ENCODE results near the gene TNFRSF13B. TPM values are rescaled to one million over a fixed set of nuclear protein-coding genes. Genes with fewer than 3 reads are reported as not detected.

Gene TNFRSF13B
- total and polyA plus RNA-seq, 2 experiments from 2014 or later = 0.24 TPM; not detected in 1

DNA sequence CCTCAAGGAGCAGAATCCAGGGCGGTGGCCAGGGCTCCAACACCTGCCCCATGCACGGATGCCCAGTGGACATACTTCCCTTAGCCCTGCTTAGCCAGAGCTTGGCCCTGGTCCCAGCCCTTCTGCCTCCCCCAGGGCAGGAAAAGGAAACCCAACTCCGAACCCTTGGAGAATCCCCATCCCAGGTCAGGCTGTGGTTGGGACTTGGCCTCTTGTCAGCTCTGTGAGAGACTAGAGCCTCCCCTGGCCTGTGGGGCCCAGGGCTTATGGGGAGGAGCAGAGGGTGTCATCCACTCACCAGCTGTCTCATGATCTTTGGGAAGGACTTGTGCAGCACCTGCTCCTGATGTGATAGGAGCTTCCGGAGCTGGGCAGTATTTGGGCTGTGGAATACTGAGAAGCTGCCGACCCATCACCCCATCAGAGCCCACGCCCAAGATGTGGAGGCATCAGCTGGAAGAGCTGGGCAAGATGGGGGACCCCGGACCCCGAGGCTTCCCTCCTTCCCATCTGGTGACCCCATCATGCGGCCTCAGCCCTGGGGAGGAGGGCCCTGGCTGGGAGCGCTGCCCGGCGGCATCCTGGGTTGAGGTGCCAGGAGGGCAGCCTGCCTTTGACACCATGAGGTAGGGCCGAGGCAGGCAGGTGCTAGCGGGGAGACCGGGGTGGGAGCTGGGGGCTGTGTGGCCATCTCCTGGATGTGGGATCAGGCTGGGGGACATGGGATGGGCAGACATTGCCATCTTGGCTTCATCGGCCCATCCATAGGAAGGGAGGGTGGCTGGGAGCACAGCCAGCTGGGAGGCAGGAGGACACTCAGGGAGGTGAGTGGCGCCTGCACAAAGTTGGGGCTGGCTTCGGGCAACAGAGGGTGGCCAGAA, 45.1 kb downstream of the TNFRSF13B start:
- H3K4me3 ChIP-seq = no peak overlapping the region
- DNase-seq (ENCODE audit: low spot score) = no peak
- no peaks in the 10 kb centered on the region for H3K36me3 ChIP-seq (ENCODE audit: insufficient read depth)
- no peaks in the 10 kb centered on the region for H3K27me3 ChIP-seq (ENCODE audit: insufficient read depth)
- Mint-ChIP-seq H3K4me3 (no peak overlapping the region), H3K4me1 (no peaks in the 10 kb centered on the region), H3K9me3 (peaks cover 2% of the 10 kb centered on the region; the same call in 1 of the 3 replicates), H3K27me3 (ENCODE audit: insufficient read depth, low read depth, poor library complexity) (peaks cover 3% of the 10 kb centered on the region), H3K36me3 (ENCODE audit: low read depth) (no peaks in the 10 kb centered on the region), H3K27ac (no peak overlapping the region)
- no peak overlapping the region for H3K4me2 ChIP-seq
- no peaks in the 10 kb centered on the region for H4K20me1 ChIP-seq (replicated peaks; ENCODE audit: insufficient read depth)
- no peak for ATAC-seq
- no peaks in the 10 kb centered on the region for H3F3A ChIP-seq (replicated peaks; ENCODE audit: low read depth)
- H2AFZ ChIP-seq = no peak overlapping the region
- H3K4me1 ChIP-seq (ENCODE audit: insufficient read depth) = no peaks in the 10 kb centered on the region
- no peak overlapping the region for H3K27ac ChIP-seq (ENCODE audit: low read depth)
- no peak for TF ChIP-seq EZH2 (IDR thresholded peaks at IDR 0.05; ENCODE audit: low read depth, unreplicated experiment)
- TF ChIP-seq, protein P1, sequence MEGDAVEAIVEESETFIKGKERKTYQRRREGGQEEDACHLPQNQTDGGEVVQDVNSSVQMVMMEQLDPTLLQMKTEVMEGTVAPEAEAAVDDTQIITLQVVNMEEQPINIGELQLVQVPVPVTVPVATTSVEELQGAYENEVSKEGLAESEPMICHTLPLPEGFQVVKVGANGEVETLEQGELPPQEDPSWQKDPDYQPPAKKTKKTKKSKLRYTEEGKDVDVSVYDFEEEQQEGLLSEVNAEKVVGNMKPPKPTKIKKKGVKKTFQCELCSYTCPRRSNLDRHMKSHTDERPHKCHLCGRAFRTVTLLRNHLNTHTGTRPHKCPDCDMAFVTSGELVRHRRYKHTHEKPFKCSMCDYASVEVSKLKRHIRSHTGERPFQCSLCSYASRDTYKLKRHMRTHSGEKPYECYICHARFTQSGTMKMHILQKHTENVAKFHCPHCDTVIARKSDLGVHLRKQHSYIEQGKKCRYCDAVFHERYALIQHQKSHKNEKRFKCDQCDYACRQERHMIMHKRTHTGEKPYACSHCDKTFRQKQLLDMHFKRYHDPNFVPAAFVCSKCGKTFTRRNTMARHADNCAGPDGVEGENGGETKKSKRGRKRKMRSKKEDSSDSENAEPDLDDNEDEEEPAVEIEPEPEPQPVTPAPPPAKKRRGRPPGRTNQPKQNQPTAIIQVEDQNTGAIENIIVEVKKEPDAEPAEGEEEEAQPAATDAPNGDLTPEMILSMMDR (conservative IDR thresholded peaks at IDR 0.05; ENCODE audit: low read depth in 2 of 2) = no peak
- TF ChIP-seq STAT1 (IDR thresholded peaks at IDR 0.05; ENCODE audit: unreplicated experiment) = no peak
- TF ChIP-seq NANOG (IDR thresholded peaks at IDR 0.05; ENCODE audit: borderline replicate concordance) = no peak
- no peak for TF ChIP-seq JUNB (IDR thresholded peaks at IDR 0.05; ENCODE audit: unreplicated experiment)
- no peak for TF ChIP-seq ZNF331 (CRISPR knock-in tag; IDR thresholded peaks at IDR 0.05; ENCODE audit: low read depth)
- TF ChIP-seq POLR2AphosphoS5 (IDR thresholded peaks at IDR 0.05; ENCODE audit: low read depth) = no peak
- TF ChIP-seq EZH2phosphoT487 (IDR thresholded peaks at IDR 0.05; ENCODE audit: unreplicated experiment) = no peak
- TF ChIP-seq, protein P2, sequence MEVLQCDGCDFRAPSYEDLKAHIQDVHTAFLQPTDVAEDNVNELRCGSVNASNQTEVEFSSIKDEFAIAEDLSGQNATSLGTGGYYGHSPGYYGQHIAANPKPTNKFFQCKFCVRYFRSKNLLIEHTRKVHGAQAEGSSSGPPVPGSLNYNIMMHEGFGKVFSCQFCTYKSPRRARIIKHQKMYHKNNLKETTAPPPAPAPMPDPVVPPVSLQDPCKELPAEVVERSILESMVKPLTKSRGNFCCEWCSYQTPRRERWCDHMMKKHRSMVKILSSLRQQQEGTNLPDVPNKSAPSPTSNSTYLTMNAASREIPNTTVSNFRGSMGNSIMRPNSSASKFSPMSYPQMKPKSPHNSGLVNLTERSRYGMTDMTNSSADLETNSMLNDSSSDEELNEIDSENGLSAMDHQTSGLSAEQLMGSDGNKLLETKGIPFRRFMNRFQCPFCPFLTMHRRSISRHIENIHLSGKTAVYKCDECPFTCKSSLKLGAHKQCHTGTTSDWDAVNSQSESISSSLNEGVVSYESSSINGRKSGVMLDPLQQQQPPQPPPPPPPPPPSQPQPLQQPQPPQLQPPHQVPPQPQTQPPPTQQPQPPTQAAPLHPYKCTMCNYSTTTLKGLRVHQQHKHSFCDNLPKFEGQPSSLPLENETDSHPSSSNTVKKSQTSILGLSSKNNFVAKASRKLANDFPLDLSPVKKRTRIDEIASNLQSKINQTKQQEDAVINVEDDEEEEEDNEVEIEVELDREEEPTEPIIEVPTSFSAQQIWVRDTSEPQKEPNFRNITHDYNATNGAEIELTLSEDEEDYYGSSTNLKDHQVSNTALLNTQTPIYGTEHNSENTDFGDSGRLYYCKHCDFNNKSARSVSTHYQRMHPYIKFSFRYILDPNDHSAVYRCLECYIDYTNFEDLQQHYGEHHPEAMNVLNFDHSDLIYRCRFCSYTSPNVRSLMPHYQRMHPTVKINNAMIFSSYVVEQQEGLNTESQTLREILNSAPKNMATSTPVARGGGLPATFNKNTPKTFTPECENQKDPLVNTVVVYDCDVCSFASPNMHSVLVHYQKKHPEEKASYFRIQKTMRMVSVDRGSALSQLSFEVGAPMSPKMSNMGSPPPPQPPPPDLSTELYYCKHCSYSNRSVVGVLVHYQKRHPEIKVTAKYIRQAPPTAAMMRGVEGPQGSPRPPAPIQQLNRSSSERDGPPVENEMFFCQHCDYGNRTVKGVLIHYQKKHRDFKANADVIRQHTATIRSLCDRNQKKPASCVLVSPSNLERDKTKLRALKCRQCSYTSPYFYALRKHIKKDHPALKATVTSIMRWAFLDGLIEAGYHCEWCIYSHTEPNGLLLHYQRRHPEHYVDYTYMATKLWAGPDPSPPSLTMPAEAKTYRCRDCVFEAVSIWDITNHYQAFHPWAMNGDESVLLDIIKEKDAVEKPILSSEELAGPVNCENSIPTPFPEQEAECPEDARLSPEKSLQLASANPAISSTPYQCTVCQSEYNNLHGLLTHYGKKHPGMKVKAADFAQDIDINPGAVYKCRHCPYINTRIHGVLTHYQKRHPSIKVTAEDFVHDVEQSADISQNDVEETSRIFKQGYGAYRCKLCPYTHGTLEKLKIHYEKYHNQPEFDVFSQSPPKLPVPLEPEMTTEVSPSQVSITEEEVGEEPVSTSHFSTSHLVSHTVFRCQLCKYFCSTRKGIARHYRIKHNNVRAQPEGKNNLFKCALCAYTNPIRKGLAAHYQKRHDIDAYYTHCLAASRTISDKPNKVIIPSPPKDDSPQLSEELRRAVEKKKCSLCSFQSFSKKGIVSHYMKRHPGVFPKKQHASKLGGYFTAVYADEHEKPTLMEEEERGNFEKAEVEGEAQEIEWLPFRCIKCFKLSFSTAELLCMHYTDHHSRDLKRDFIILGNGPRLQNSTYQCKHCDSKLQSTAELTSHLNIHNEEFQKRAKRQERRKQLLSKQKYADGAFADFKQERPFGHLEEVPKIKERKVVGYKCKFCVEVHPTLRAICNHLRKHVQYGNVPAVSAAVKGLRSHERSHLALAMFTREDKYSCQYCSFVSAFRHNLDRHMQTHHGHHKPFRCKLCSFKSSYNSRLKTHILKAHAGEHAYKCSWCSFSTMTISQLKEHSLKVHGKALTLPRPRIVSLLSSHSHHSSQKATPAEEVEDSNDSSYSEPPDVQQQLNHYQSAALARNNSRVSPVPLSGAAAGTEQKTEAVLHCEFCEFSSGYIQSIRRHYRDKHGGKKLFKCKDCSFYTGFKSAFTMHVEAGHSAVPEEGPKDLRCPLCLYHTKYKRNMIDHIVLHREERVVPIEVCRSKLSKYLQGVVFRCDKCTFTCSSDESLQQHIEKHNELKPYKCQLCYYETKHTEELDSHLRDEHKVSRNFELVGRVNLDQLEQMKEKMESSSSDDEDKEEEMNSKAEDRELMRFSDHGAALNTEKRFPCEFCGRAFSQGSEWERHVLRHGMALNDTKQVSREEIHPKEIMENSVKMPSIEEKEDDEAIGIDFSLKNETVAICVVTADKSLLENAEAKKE (CRISPR knock-in tag; IDR thresholded peaks at IDR 0.05) = no peak
- TF ChIP-seq, protein P3, sequence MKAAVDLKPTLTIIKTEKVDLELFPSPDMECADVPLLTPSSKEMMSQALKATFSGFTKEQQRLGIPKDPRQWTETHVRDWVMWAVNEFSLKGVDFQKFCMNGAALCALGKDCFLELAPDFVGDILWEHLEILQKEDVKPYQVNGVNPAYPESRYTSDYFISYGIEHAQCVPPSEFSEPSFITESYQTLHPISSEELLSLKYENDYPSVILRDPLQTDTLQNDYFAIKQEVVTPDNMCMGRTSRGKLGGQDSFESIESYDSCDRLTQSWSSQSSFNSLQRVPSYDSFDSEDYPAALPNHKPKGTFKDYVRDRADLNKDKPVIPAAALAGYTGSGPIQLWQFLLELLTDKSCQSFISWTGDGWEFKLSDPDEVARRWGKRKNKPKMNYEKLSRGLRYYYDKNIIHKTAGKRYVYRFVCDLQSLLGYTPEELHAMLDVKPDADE (IDR thresholded peaks at IDR 0.05) = no peak
- TF ChIP-seq, protein P4, sequence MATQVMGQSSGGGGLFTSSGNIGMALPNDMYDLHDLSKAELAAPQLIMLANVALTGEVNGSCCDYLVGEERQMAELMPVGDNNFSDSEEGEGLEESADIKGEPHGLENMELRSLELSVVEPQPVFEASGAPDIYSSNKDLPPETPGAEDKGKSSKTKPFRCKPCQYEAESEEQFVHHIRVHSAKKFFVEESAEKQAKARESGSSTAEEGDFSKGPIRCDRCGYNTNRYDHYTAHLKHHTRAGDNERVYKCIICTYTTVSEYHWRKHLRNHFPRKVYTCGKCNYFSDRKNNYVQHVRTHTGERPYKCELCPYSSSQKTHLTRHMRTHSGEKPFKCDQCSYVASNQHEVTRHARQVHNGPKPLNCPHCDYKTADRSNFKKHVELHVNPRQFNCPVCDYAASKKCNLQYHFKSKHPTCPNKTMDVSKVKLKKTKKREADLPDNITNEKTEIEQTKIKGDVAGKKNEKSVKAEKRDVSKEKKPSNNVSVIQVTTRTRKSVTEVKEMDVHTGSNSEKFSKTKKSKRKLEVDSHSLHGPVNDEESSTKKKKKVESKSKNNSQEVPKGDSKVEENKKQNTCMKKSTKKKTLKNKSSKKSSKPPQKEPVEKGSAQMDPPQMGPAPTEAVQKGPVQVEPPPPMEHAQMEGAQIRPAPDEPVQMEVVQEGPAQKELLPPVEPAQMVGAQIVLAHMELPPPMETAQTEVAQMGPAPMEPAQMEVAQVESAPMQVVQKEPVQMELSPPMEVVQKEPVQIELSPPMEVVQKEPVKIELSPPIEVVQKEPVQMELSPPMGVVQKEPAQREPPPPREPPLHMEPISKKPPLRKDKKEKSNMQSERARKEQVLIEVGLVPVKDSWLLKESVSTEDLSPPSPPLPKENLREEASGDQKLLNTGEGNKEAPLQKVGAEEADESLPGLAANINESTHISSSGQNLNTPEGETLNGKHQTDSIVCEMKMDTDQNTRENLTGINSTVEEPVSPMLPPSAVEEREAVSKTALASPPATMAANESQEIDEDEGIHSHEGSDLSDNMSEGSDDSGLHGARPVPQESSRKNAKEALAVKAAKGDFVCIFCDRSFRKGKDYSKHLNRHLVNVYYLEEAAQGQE (IDR thresholded peaks at IDR 0.05; ENCODE audit: unreplicated experiment) = no peak
- TF ChIP-seq CREB1 (CRISPR knock-in tag; IDR thresholded peaks at IDR 0.05; ENCODE audit: low read depth) = no peak
- TF ChIP-seq ZNF114 (CRISPR knock-in tag; IDR thresholded peaks at IDR 0.05) = no peak
- H3K9me2 ChIP-seq (ENCODE audit: insufficient read depth) = no peaks in the 10 kb centered on the region
- H3K79me2 ChIP-seq (replicated peaks; ENCODE audit: insufficient read depth) = no peaks in the 10 kb centered on the region
